Stomach (tissue), 4 donors: ENCODE measurements around the gene TSC22D4.

ENCODE experiments used
- POLR2A ChIP-seq, 4 donors: fragments of 450-650 bp; IDR thresholded peaks; one replicate each; pipeline ENCODE4 v1.6.1; 2016; ENCODE audit warnings: antibody characterized with exemption in 4 of 4, control low read depth in 2 of 4, mild to moderate bottlenecking in 1 of 4, moderate library complexity in 1 of 4
- TF ChIP-seq, protein P1 (sequence below), 7 experiments: fragments of 450-650 bp in 4 of 7; fragments of 200-600 bp in 3 of 7; sonication (generic) in 3 of 7; IDR thresholded peaks; one replicate each; pipeline ENCODE4 v1.5.1; 2016 to 2019; ENCODE audit warnings: antibody characterized with exemption in 7 of 7, control low read depth in 2 of 7, mild to moderate bottlenecking in 1 of 7

DNA sequence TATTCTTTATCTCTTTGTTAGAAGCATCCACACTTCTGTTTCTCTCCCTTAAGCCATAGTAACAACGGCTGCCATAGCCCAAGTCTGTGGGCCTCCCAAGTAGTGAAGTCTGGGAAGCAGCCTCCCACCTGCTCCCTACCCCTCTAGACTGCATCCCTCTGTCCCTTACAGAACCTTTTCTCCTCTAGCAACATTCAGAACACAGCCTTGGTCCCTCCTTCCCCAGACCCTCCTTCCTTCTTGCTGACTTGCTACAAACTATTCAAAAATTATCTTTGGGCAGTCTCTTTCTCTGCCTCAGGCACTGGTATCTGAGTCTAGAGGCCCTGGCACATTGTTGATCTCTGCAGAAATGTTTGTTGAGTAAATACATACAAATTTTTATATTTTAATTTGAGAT is 2.5 kb upstream of the TSC22D4 start:
- TF ChIP-seq POLR2A (IDR thresholded peaks at IDR 0.05) = no peak
- TF ChIP-seq, protein P1, sequence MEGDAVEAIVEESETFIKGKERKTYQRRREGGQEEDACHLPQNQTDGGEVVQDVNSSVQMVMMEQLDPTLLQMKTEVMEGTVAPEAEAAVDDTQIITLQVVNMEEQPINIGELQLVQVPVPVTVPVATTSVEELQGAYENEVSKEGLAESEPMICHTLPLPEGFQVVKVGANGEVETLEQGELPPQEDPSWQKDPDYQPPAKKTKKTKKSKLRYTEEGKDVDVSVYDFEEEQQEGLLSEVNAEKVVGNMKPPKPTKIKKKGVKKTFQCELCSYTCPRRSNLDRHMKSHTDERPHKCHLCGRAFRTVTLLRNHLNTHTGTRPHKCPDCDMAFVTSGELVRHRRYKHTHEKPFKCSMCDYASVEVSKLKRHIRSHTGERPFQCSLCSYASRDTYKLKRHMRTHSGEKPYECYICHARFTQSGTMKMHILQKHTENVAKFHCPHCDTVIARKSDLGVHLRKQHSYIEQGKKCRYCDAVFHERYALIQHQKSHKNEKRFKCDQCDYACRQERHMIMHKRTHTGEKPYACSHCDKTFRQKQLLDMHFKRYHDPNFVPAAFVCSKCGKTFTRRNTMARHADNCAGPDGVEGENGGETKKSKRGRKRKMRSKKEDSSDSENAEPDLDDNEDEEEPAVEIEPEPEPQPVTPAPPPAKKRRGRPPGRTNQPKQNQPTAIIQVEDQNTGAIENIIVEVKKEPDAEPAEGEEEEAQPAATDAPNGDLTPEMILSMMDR (IDR thresholded peaks at IDR 0.05) = no peak
